ENCODE results near the gene MON1A.

Gene MON1A

DNA sequence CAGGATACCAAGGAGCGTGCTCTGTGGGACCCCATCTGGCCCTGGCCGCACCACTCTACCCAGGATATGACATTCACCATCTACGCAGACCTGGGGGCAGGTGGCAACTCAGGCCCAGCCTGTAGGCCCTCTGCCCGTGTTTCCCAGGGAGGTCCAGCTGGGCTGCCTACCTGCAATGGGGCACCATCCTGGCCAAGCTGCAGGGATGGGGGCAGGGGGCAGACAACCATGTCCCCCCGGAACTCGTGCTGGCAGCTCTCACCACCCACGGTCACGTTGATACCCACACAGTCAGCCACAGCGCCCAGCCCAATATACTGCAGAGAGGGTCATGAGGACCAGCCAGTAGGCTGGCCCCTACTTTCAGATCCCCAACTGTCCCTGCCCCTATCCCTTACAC, 33.8 kb downstream of the MON1A start:
- ChIA-PET POLR2A (interaction anchor here (1.0 kb wide), 1 partner anchor 34 kb away, joined by 3 read pairs; the partner anchor contains the start of gene MON1A), CTCF (interaction anchor here (0.6 kb wide), 1 partner anchor 156 kb away, joined by 3 read pairs; no protein-coding TSS in a partner anchor)
- TF ChIP-seq ELF4 (IDR thresholded peaks at IDR 0.05): no peak
- TF ChIP-seq, protein P1, sequence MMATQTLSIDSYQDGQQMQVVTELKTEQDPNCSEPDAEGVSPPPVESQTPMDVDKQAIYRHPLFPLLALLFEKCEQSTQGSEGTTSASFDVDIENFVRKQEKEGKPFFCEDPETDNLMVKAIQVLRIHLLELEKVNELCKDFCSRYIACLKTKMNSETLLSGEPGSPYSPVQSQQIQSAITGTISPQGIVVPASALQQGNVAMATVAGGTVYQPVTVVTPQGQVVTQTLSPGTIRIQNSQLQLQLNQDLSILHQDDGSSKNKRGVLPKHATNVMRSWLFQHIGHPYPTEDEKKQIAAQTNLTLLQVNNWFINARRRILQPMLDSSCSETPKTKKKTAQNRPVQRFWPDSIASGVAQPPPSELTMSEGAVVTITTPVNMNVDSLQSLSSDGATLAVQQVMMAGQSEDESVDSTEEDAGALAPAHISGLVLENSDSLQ (IDR thresholded peaks at IDR 0.05): no peak
- no peak for TF ChIP-seq SUZ12 (IDR thresholded peaks at IDR 0.05)
- TF ChIP-seq NFRKB (IDR thresholded peaks at IDR 0.05): no peak
- TF ChIP-seq L3MBTL2 (conservative IDR thresholded peaks at IDR 0.05): no peak
- TF ChIP-seq FOXM1 (IDR thresholded peaks at IDR 0.05; ENCODE audit: borderline replicate concordance): no peak
- TF ChIP-seq FOXK2 (IDR thresholded peaks at IDR 0.05): no peak
- no peak for TF ChIP-seq FOXA1 (IDR thresholded peaks at IDR 0.05)
- no peak for DNase-seq (ENCODE audit: extremely low spot score)

DNA sequence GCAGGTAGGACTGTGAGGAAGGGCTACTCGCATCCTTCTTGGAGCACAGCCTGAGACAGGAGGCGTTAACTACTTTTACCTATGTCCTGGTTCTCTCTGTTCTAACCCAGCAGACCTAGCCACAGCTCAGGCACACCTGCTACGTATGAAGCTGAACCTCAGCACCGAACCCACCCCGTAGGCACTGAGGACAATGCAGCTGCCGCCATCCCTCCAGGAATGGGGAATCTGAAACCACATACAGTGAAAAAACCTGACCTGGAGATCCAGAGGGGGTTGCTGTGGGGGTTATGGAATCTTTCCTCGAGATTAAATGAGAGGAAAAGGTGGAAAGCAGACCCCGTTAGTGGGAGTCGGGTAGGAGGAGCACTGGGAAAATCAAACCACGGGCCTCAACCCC, 40.3 kb downstream of the MON1A start:
- TF ChIP-seq SP1 (IDR thresholded peaks at IDR 0.05) (no peak), BHLHE40 (IDR thresholded peaks at IDR 0.05; ENCODE audit: borderline replicate concordance) (no peak), FOXK2 (IDR thresholded peaks at IDR 0.05) (no peak), CTBP1 (IDR thresholded peaks at IDR 0.05; ENCODE audit: borderline replicate concordance) (no peak), TARDBP (IDR thresholded peaks at IDR 0.05) (no peak), FOXA1 (IDR thresholded peaks at IDR 0.05) (no peak), LEF1 (IDR thresholded peaks at IDR 0.05; ENCODE audit: borderline replicate concordance) (no peak), NFRKB (IDR thresholded peaks at IDR 0.05) (no peak), L3MBTL2 (conservative IDR thresholded peaks at IDR 0.05) (no peak), ELF4 (IDR thresholded peaks at IDR 0.05) (no peak), ZNF384 (IDR thresholded peaks at IDR 0.05) (no peak), ARNT (IDR thresholded peaks at IDR 0.05) (no peak), FOXM1 (IDR thresholded peaks at IDR 0.05; ENCODE audit: borderline replicate concordance) (no peak), HDGF (IDR thresholded peaks at IDR 0.05; ENCODE audit: borderline replicate concordance) (no peak)
- TF ChIP-seq, protein P1 (IDR thresholded peaks at IDR 0.05): no peak
- ChIA-PET POLR2A (no interaction called here), CTCF (no interaction called here)
- DNase-seq (ENCODE audit: extremely low spot score): no peak

- TF ChIP-seq TARDBP (IDR thresholded peaks at IDR 0.05) (no peak), SP1 (IDR thresholded peaks at IDR 0.05) (no peak), HDGF (IDR thresholded peaks at IDR 0.05; ENCODE audit: borderline replicate concordance) (no peak), BHLHE40 (IDR thresholded peaks at IDR 0.05; ENCODE audit: borderline replicate concordance) (no peak), FOXK2 (IDR thresholded peaks at IDR 0.05) (no peak), SUZ12 (IDR thresholded peaks at IDR 0.05) (no peak), ARNT (IDR thresholded peaks at IDR 0.05) (no peak), L3MBTL2 (conservative IDR thresholded peaks at IDR 0.05) (no peak), LEF1 (IDR thresholded peaks at IDR 0.05; ENCODE audit: borderline replicate concordance) (no peak)
- POLR2A ChIA-PET: no interaction called here
- CTCF ChIA-PET: no interaction called here
- DNase-seq (ENCODE audit: extremely low spot score): no peak
These were observed 42.7 kb downstream of the MON1A start for GRCh38 chr3:49886922-49887265.

GRCh38 chr3:49883998-49884397, 45.6 kb downstream of the MON1A start:
- ChIA-PET POLR2A (no interaction called here), CTCF (no interaction called here)
- TF ChIP-seq HDGF (IDR thresholded peaks at IDR 0.05; ENCODE audit: borderline replicate concordance) (no peak), SUZ12 (IDR thresholded peaks at IDR 0.05) (no peak), FOXK2 (IDR thresholded peaks at IDR 0.05) (no peak), ELF4 (IDR thresholded peaks at IDR 0.05) (no peak), SP1 (IDR thresholded peaks at IDR 0.05) (no peak), FOXM1 (IDR thresholded peaks at IDR 0.05; ENCODE audit: borderline replicate concordance) (no peak), ZNF384 (IDR thresholded peaks at IDR 0.05) (no peak)
- TF ChIP-seq, protein P1 (IDR thresholded peaks at IDR 0.05): no peak
- no peak for DNase-seq (ENCODE audit: extremely low spot score)

DNA sequence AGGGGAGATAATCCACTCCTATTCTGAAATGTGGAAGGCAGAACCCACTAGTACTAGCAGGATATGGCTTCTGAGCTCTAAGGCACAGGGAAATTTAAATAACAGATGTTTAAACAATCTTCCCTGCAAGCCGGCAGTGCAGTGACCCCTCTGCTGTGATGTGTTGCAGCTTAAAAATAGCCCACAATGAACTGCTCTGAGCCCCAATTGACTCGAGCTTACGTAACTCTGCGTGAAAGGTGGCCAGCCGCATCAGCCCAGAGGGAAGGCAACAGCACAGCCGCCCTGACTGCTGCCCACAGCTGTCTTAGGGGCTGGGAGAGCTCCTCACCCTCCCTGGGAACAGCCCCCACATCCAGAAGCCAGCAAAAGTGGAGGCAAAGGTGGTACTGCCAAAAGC, 47.4 kb downstream of the MON1A start:
- TF ChIP-seq FOXA1 (IDR thresholded peaks at IDR 0.05) (no peak), ARNT (IDR thresholded peaks at IDR 0.05) (no peak), SUZ12 (IDR thresholded peaks at IDR 0.05) (no peak)
- POLR2A ChIA-PET: interaction anchor here (1.0 to 1.2 kb wide), 2 partner anchors 10 to 12 kb away, joined by 3 to 4 read pairs; partner anchors contain the start of gene CAMKV

DNA sequence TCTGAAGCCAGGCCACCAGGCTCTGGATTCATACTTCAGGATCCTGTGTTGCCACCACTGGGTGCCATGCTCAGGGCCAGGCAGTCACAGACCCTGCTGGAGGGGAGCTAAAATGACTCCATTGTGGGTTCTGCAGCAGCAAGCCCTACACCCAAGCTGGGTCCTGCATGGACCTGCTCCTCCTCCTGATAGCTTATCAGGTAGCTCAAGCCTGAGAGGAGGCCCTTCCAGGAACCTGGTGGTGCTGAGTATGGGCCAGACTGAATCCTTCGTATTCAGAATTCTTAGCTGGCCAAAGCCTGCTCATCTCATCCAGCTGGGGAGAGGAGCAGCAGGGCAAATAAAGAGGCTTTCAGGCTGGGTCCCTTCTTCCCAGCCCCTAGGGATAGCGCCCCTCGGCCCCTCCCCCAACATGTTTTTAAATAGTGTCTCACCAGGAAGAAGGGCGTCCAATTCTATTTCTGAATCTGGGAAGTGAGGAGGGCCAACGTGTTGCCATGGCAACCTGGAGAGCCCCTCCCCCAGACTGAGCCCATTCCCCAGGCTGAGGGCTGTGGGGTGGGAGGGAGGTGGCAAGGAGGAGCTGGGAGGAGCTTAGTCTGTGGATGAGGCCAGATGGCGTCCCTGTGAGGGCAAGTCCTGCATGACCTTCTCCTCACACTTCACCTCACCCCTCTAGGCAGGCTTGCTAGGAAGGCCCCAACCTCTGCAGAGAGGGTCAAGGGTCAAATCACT, 48.9 kb downstream of the MON1A start:
- no peak for DNase-seq (ENCODE audit: extremely low spot score)
- ChIA-PET POLR2A (interaction anchor here (0.6 to 1.0 kb wide), 2 partner anchors 11 to 269 kb away, joined by 3 to 4 read pairs; partner anchors contain the start of gene CAMKV), CTCF (no interaction called here)
- TF ChIP-seq L3MBTL2 (conservative IDR thresholded peaks at IDR 0.05) (no peak), FOXK2 (IDR thresholded peaks at IDR 0.05) (no peak), CTBP1 (IDR thresholded peaks at IDR 0.05; ENCODE audit: borderline replicate concordance) (no peak), ZNF384 (IDR thresholded peaks at IDR 0.05) (no peak), SUZ12 (IDR thresholded peaks at IDR 0.05) (no peak), BHLHE40 (IDR thresholded peaks at IDR 0.05; ENCODE audit: borderline replicate concordance) (no peak), HDGF (IDR thresholded peaks at IDR 0.05; ENCODE audit: borderline replicate concordance) (no peak), NFRKB (IDR thresholded peaks at IDR 0.05) (no peak), TARDBP (IDR thresholded peaks at IDR 0.05) (no peak), LEF1 (IDR thresholded peaks at IDR 0.05; ENCODE audit: borderline replicate concordance) (no peak), ARNT (IDR thresholded peaks at IDR 0.05) (no peak), SP1 (IDR thresholded peaks at IDR 0.05) (no peak), ELF4 (IDR thresholded peaks at IDR 0.05) (no peak), FOXA1 (IDR thresholded peaks at IDR 0.05) (no peak), FOXM1 (IDR thresholded peaks at IDR 0.05; ENCODE audit: borderline replicate concordance) (no peak)
- TF ChIP-seq, protein P1 (IDR thresholded peaks at IDR 0.05): no peak

More for the DNA sequence above, 47.4 kb downstream of the MON1A start:
- DNase-seq (ENCODE audit: extremely low spot score): no peak
- CTCF ChIA-PET: interaction anchor here (1.0 kb wide), 1 partner anchor 43 kb away, joined by 3 read pairs; no protein-coding TSS in a partner anchor

Data from HEK293T (cell line).